ENCODE data around the gene FAM163B. TPM values are rescaled to one million over a fixed set of nuclear protein-coding genes. Genes with fewer than 3 reads are reported as not detected.

FAM163B gene
- total and polyA plus RNA-seq, 2 donors (not counting 1 experiment from before 2014, with no cell fraction given): not detected

DNA sequence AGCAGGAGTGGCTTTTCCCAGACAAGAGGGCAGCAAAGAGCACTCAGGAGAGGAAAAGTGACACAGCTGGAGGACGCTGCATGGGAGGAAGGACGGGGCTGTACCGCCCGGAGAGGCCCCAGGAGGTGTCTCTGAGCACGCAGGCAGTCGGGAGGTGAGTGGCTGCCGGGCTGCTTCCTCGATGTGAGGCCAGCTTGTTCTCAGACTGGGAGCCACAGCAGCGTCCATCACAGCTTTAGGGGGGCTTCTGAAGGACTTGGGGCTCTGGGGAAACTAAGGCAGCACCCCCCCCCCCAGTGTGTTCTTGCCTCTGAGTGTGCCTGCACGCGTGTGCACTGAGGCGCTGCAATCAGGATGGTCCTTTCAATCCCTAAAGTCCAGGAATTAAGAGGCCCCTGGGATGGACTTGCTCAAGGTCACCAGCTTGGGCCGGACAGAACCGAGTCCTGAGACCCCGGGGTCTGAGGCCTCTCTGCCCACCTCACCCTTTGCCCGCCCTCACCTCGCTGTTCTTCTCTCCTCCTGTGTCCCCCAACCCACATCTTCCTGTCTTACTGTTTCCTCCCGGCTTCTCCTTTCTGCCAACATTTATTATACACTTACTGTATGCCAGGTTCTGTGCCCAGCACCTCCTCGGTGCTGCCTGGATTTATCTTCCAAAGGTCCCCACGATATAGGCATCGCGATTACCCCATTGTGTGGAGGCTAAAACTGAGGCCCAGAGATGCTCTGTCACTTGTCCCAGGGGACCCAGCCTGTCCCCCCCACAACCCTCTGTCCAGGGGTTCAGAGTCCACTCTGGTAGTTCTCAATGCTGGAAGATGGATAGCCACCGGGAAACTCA lies 32.9 kb downstream of the FAM163B start:
- H4K20me1 ChIP-seq (ENCODE audit: control insufficient read depth, insufficient read depth, low read length, poor library complexity, severe bottlenecking): no peaks in the 10 kb centered on the region
- ChIA-PET POLR2A (no interaction called here), CTCF (no interaction called here)
- Mint-ChIP-seq H3K9me3 (ENCODE audit: insufficient read depth) (no peaks in the 10 kb centered on the region), H3K27ac (no peak overlapping the region), H3K4me3 (no peak overlapping the region), H3K4me1 (peaks cover 14% of the 10 kb centered on the region), H3K27me3 (peaks cover 42% of the 10 kb centered on the region)
- peaks cover 0 to 2% (median 0%) of the 10 kb centered on the region in 3 donors for H3K9me3 ChIP-seq (ENCODE audit: control extremely low read depth in 1 of 3, control insufficient read depth in 2 of 3, insufficient read depth in 1 of 3, low read length in 2 of 3)
- no peaks in the 10 kb centered on the region for H3K79me2 ChIP-seq (ENCODE audit: control insufficient read depth, insufficient read depth, low read length)
- H3K36me3 ChIP-seq (replicated peaks in 1 of 2; ENCODE audit: control extremely low read depth in 1 of 2, control insufficient read depth in 1 of 2, extremely low read depth in 1 of 2, insufficient read depth in 2 of 2, low read length in 1 of 2): no peaks in the 10 kb centered on the region
- peak overlapping the region; percentile 35 for H3K4me2 ChIP-seq (replicated peaks; ENCODE audit: low read depth, low read length, poor library complexity, severe bottlenecking)
- H3K4me3 ChIP-seq (ENCODE audit: control extremely low read depth in 1 of 5, extremely low read depth in 1 of 5, insufficient read depth in 1 of 5, low read depth in 2 of 5, low read length in 4 of 5): no peak overlapping the region
- H3K27me3 ChIP-seq (replicated peaks in 1 of 4; ENCODE audit: control extremely low read depth in 1 of 4, control insufficient read depth in 3 of 4, insufficient read depth in 4 of 4, low read length in 3 of 4): peaks cover 0 to 48% (median 9%) of the 10 kb centered on the region in 4 experiments
- DNase-seq: no peak
- no peak overlapping the region for H3K9ac ChIP-seq (ENCODE audit: low read length)
- H2AFZ ChIP-seq (ENCODE audit: insufficient read depth, low read depth, low read length, poor library complexity, severe bottlenecking): no peak overlapping the region
- TF ChIP-seq EZH2 (IDR thresholded peaks at IDR 0.05; ENCODE audit: borderline replicate concordance, insufficient read depth, low read depth, low read length, poor library complexity, severe bottlenecking): no peak
- TF ChIP-seq, protein P1, sequence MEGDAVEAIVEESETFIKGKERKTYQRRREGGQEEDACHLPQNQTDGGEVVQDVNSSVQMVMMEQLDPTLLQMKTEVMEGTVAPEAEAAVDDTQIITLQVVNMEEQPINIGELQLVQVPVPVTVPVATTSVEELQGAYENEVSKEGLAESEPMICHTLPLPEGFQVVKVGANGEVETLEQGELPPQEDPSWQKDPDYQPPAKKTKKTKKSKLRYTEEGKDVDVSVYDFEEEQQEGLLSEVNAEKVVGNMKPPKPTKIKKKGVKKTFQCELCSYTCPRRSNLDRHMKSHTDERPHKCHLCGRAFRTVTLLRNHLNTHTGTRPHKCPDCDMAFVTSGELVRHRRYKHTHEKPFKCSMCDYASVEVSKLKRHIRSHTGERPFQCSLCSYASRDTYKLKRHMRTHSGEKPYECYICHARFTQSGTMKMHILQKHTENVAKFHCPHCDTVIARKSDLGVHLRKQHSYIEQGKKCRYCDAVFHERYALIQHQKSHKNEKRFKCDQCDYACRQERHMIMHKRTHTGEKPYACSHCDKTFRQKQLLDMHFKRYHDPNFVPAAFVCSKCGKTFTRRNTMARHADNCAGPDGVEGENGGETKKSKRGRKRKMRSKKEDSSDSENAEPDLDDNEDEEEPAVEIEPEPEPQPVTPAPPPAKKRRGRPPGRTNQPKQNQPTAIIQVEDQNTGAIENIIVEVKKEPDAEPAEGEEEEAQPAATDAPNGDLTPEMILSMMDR (IDR thresholded peaks at IDR 0.05): no peak
- ATAC-seq (ENCODE audit: low read depth): no peak
- intact Hi-C loops (cut with micrococcal nuclease): no loop called here
- 59% methylated on average over 23 of the region's 23 CpGs for WGBS (ENCODE audit: insufficient coverage)
- peaks cover 13 to 21% of the 10 kb centered on the region in 2 donors for H3K4me1 ChIP-seq (ENCODE audit: control insufficient read depth in 2 of 2, insufficient read depth in 2 of 2, low read length in 2 of 2)
- no peak overlapping the region for H3K27ac ChIP-seq (ENCODE audit: low read length in 2 of 2)
